Measurements from ENCODE around the gene KRTAP4-12. TPM values are rescaled to one million over a fixed set of nuclear protein-coding genes. Genes with fewer than 3 reads are reported as not detected.
"Not testable (repeated sequence)": the region's sequence is repeated elsewhere in the genome, so short reads cannot be mapped to it uniquely, and the experiment has no call there.

KRTAP4-12 gene
- not detected for total RNA-seq

- not testable (repeated sequence) for H3K27ac ChIP-seq; H3K9me3 ChIP-seq; H3K27me3 ChIP-seq; H3K36me3 ChIP-seq; DNase-seq (ENCODE audit: low spot score); H3K4me1 ChIP-seq; H3K4me3 ChIP-seq
These were observed at the start of gene KRTAP4-12 for GRCh38 chr17:41123991-41124371. TSS of gene KRTAP4-12 (minus strand) at chr17:41124182. CDS start at chr17:41124122, 60 bp downstream.

GRCh38 chr17:41171886-41172285 is 47.9 kb upstream of the KRTAP4-12 start:
- Histone ChIP-seq H3K36me3 (no peaks in the 10 kb centered on the region), H3K27ac (no peak overlapping the region), H3K9me3 (no peaks in the 10 kb centered on the region), H3K4me1 (no peaks in the 10 kb centered on the region), H3K27me3 (no peaks in the 10 kb centered on the region), H3K4me3 (no peak overlapping the region)
- DNase-seq (ENCODE audit: low spot score), result no peak
- TF ChIP-seq CTCF (IDR thresholded peaks at IDR 0.05), result no peak

GRCh38 chr17:41168121-41168520 is 44.1 kb upstream of the KRTAP4-12 start, which contains the start of gene KRTAP4-3:
TSS of gene KRTAP4-3 (minus strand) at chr17:41168221. CDS start at chr17:41168172, 49 bp downstream.
- no peak for TF ChIP-seq CTCF (IDR thresholded peaks at IDR 0.05)
- H3K4me1 ChIP-seq, result no peaks in the 10 kb centered on the region
- no peaks in the 10 kb centered on the region for H3K27me3 ChIP-seq
- H3K27ac ChIP-seq, result no peak within 1 kb of the TSS
- H3K36me3 ChIP-seq, result no peaks in the 10 kb centered on the region
- no peak within 1 kb of the TSS for H3K4me3 ChIP-seq
- H3K9me3 ChIP-seq, result no peaks in the 10 kb centered on the region
- no peak for DNase-seq (ENCODE audit: low spot score)

- Histone ChIP-seq H3K36me3 (no peaks in the 10 kb centered on the region), H3K4me3 (no peak overlapping the region), H3K9me3 (no peaks in the 10 kb centered on the region), H3K4me1 (no peaks in the 10 kb centered on the region), H3K27ac (no peak overlapping the region), H3K27me3 (no peaks in the 10 kb centered on the region)
- no peak for DNase-seq (ENCODE audit: low spot score)
- no peak for TF ChIP-seq CTCF (IDR thresholded peaks at IDR 0.05)
These were observed 43.6 kb upstream of the KRTAP4-12 start for GRCh38 chr17:41167561-41167960.

GRCh38 chr17:41163828-41164227 is 39.8 kb upstream of the KRTAP4-12 start:
- Histone ChIP-seq H3K4me1 (no peaks in the 10 kb centered on the region), H3K27ac (no peak overlapping the region), H3K4me3 (no peak overlapping the region), H3K36me3 (no peaks in the 10 kb centered on the region), H3K27me3 (no peaks in the 10 kb centered on the region), H3K9me3 (no peaks in the 10 kb centered on the region)
- no peak for DNase-seq (ENCODE audit: low spot score)
- TF ChIP-seq CTCF (IDR thresholded peaks at IDR 0.05), result no peak

GRCh38 chr17:41160648-41161047 is 36.7 kb upstream of the KRTAP4-12 start, which contains the start of gene KRTAP4-4:
TSS of gene KRTAP4-4 (minus strand) at chr17:41160748. CDS start at chr17:41160691, 57 bp downstream.
- H3K4me1 ChIP-seq, result no peaks in the 10 kb centered on the region
- H3K9me3 ChIP-seq, result no peaks in the 10 kb centered on the region
- no peak within 1 kb of the TSS for H3K4me3 ChIP-seq
- TF ChIP-seq CTCF (IDR thresholded peaks at IDR 0.05), result no peak
- no peaks in the 10 kb centered on the region for H3K36me3 ChIP-seq
- H3K27me3 ChIP-seq, result no peaks in the 10 kb centered on the region
- no peak for DNase-seq (ENCODE audit: low spot score)
- H3K27ac ChIP-seq, result no peak within 1 kb of the TSS

- DNase-seq (ENCODE audit: low spot score), result not testable (repeated sequence)
These were observed 36.2 kb upstream of the KRTAP4-12 start for GRCh38 chr17:41160190-41160589.

More at GRCh38 chr17:41160190-41160589, 36.2 kb upstream of the KRTAP4-12 start:
- not testable (repeated sequence) for H3K36me3 ChIP-seq, H3K4me3 ChIP-seq, H3K4me1 ChIP-seq, H3K27me3 ChIP-seq, H3K27ac ChIP-seq, H3K9me3 ChIP-seq

Measured in right atrium auricular region (tissue), 2 donors.